Endothelial cell of umbilical vein (primary cell): ENCODE measurements around the gene ATRNL1.

ENCODE experiments used
- FOS ChIP-seq: IDR thresholded peaks from 2 replicates; pipeline ENCODE4 v1.6.1; 2011; ENCODE audit warnings: mild to moderate bottlenecking, low read length, moderate library complexity, borderline replicate concordance; ENCODE audit not compliant: insufficient read depth
- GATA2 ChIP-seq: IDR thresholded peaks from 2 replicates; pipeline ENCODE4 v1.7.0; 2011; ENCODE audit warnings: low read depth, mild to moderate bottlenecking, moderate library complexity, mixed read lengths, low read length; ENCODE audit not compliant: insufficient read length, insufficient read depth
- JUN ChIP-seq: IDR thresholded peaks from 2 replicates; pipeline ENCODE4 v1.6.1; 2011; ENCODE audit warnings: borderline replicate concordance, low read depth; ENCODE audit not compliant: insufficient read length, insufficient read depth
- MYC ChIP-seq: IDR thresholded peaks from one replicate; pipeline ENCODE4 v1.6.1; 2011; ENCODE audit warnings: mild to moderate bottlenecking, low read depth, low read length
- POLR2A ChIP-seq: IDR thresholded peaks from 2 replicates; pipeline ENCODE4 v1.6.1; 2012; ENCODE audit warnings: low read depth, mild to moderate bottlenecking, control low read depth, low read length
- POLR2AphosphoS5 ChIP-seq: IDR thresholded peaks from 2 replicates; pipeline ENCODE4 v1.6.1; 2012; ENCODE audit warnings: low read depth, mild to moderate bottlenecking, control low read depth, low read length, moderate library complexity; ENCODE audit not compliant: insufficient read depth
- TF ChIP-seq, protein P1 (sequence below), 2 donors: IDR thresholded peaks; 1 replicate in 1 of 2; 2 replicates in 1 of 2; pipeline ENCODE4 v1.5.1; 2011; ENCODE audit warnings: low read length in 2 of 2, mild to moderate bottlenecking in 2 of 2, moderate library complexity in 2 of 2, control low read depth in 1 of 2, inconsistent platforms in 1 of 2, low read depth in 1 of 2; ENCODE audit not compliant: insufficient read depth in 1 of 2; ENCODE audit errors: extremely low read depth in 1 of 2
- TF ChIP-seq, protein P2 (sequence below): IDR thresholded peaks from 2 replicates; pipeline ENCODE4 v1.6.1; 2011; ENCODE audit not compliant: insufficient read depth, insufficient read length

DNA sequence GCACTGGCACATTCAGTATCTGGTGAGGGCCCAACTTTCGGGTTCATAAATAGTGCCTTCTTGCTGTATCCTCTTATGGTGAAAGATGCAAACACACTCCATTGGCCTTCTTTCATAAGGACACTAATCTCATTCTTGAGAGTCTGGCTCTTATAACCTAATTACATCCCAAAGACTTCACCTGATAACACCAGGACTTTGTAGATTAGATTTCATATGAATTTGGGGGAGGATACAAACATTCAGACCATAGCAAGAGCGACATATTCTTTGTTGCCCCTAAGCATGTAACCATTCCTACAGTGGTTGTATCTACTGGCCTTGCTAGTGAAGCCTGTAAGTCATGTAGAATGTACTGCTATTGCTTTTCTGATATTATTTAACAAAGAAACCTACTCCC is 654.6 kb downstream of the ATRNL1 start:
- TF ChIP-seq GATA2: no peak
- TF ChIP-seq, protein P1, sequence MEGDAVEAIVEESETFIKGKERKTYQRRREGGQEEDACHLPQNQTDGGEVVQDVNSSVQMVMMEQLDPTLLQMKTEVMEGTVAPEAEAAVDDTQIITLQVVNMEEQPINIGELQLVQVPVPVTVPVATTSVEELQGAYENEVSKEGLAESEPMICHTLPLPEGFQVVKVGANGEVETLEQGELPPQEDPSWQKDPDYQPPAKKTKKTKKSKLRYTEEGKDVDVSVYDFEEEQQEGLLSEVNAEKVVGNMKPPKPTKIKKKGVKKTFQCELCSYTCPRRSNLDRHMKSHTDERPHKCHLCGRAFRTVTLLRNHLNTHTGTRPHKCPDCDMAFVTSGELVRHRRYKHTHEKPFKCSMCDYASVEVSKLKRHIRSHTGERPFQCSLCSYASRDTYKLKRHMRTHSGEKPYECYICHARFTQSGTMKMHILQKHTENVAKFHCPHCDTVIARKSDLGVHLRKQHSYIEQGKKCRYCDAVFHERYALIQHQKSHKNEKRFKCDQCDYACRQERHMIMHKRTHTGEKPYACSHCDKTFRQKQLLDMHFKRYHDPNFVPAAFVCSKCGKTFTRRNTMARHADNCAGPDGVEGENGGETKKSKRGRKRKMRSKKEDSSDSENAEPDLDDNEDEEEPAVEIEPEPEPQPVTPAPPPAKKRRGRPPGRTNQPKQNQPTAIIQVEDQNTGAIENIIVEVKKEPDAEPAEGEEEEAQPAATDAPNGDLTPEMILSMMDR (IDR thresholded peaks at IDR 0.05; ENCODE audit: extremely low read depth in 1 of 2, insufficient read depth in 1 of 2, low read depth in 1 of 2, low read length in 2 of 2): no peak
- TF ChIP-seq FOS: no peak
- no peak for TF ChIP-seq MYC
- TF ChIP-seq POLR2AphosphoS5: no peak
- TF ChIP-seq, protein P2, sequence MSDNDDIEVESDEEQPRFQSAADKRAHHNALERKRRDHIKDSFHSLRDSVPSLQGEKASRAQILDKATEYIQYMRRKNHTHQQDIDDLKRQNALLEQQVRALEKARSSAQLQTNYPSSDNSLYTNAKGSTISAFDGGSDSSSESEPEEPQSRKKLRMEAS: no peak
- no peak for TF ChIP-seq POLR2A
- no peak for TF ChIP-seq JUN
